ENCODE results near the gene STRBP. TPM values are rescaled to one million over a fixed set of nuclear protein-coding genes. Genes with fewer than 3 reads are reported as not detected.

Gene STRBP
- total and polyA plus RNA-seq, 12 donors = 4.2 to 12.4 (median 8.1) TPM

GRCh38 chr9:123287639-123288038, 19.3 kb upstream of the STRBP start:
- intact Hi-C loops (cut with DNase I) = no loop called here
- H3K4me1 ChIP-seq (replicated peaks in 1 of 2) = no peaks in the 10 kb centered on the region
- H3K9me3 ChIP-seq (replicated peaks in 1 of 3) = no peaks in the 10 kb centered on the region
- DNase-seq = no peak
- H3K4me3 ChIP-seq = no peak overlapping the region
- no peaks in the 10 kb centered on the region for H3K27me3 ChIP-seq
- TF ChIP-seq CTCF (IDR thresholded peaks at IDR 0.05) = no peak
- no peak for TF ChIP-seq POLR2A (IDR thresholded peaks at IDR 0.05)
- H3K36me3 ChIP-seq (replicated peaks in 1 of 2) = no peaks in the 10 kb centered on the region
- H3K27ac ChIP-seq = no peak overlapping the region
- WGBS, 4 donors = 62 to 82% (median 77%) methylated on average over 3 of the region's 3 CpGs

GRCh38 chr9:123286324-123286723, 17.9 kb upstream of the STRBP start:
- intact Hi-C loops (cut with DNase I) = no loop called here
- Histone ChIP-seq H3K9me3 (replicated peaks in 1 of 3) (no peaks in the 10 kb centered on the region), H3K27ac (no peak overlapping the region), H3K4me3 (no peak overlapping the region), H3K27me3 (no peaks in the 10 kb centered on the region), H3K36me3 (replicated peaks in 1 of 2) (no peaks in the 10 kb centered on the region), H3K4me1 (replicated peaks in 1 of 2) (no peaks in the 10 kb centered on the region)
- 46 to 88% (median 81%) methylated on average over 1 of the region's 1 CpG for WGBS, 4 donors
- TF ChIP-seq POLR2A (IDR thresholded peaks at IDR 0.05) (no peak), CTCF (IDR thresholded peaks at IDR 0.05) (no peak)
- DNase-seq = no peak

- no peaks in the 10 kb centered on the region for H3K9me3 ChIP-seq (replicated peaks in 1 of 3)
- intact Hi-C loops (cut with DNase I) = no loop called here
Observed at GRCh38 chr9:123284656-123285055, 16.3 kb upstream of the STRBP start.

GRCh38 chr9:123283455-123283854, 15.1 kb upstream of the STRBP start:
- intact Hi-C loops (cut with DNase I) = no loop called here
- 90 to 97% (median 95%) methylated on average over 3 of the region's 3 CpGs for whole genome bisulfite sequencing, 4 donors
- no peaks in the 10 kb centered on the region for H3K9me3 ChIP-seq (replicated peaks in 1 of 3)
- no peak overlapping the region for H3K4me3 ChIP-seq
- TF ChIP-seq POLR2A (IDR thresholded peaks at IDR 0.05) = no peak
- no peak for TF ChIP-seq CTCF (IDR thresholded peaks at IDR 0.05)
- no peaks in the 10 kb centered on the region for H3K27me3 ChIP-seq
- H3K4me1 ChIP-seq (replicated peaks in 1 of 2) = no peaks in the 10 kb centered on the region
- no peak overlapping the region for H3K27ac ChIP-seq
- H3K36me3 ChIP-seq (replicated peaks in 1 of 2) = no peaks in the 10 kb centered on the region
- no peak for DNase-seq

More at GRCh38 chr9:123284656-123285055, 16.3 kb upstream of the STRBP start:
- H3K36me3 ChIP-seq (replicated peaks in 1 of 2) = no peaks in the 10 kb centered on the region
- H3K4me1 ChIP-seq (replicated peaks in 1 of 2) = no peaks in the 10 kb centered on the region
- TF ChIP-seq CTCF (IDR thresholded peaks at IDR 0.05) (no peak), POLR2A (IDR thresholded peaks at IDR 0.05) (no peak)
- H3K27me3 ChIP-seq = no peaks in the 10 kb centered on the region
- 71 to 79% (median 77%) methylated on average over 7 of the region's 7 CpGs for WGBS, 4 donors
- no peak for DNase-seq
- H3K4me3 ChIP-seq = no peak overlapping the region
- no peak overlapping the region for H3K27ac ChIP-seq
